GM12878 (cell line): ENCODE data around the gene LRP1B. TPM values are rescaled to one million over a fixed set of nuclear protein-coding genes. Genes with fewer than 3 reads are reported as not detected.

Experiments
- ATAC-seq: fragments of 200-7000 bp; cut with Tn5 transposase; 3 replicates; pipeline ENCODE4 v1.9.1; 2020; ENCODE audit warnings: mild to moderate bottlenecking, moderate library complexity
- BruUV-seq: library from RNA; stranded (reverse); fragments of 400-500 nt; replicated peaks from 2 replicates; lab custom pipeline; 2021; lab: Mats Ljungman, UMichigan
- CTCF ChIA-PET: fragments of 300-600 bp; sonication (Branson Sonifier 250); formaldehyde crosslinking; extraction: SDS; loops from one replicate; lab custom pipeline; 2021; ENCODE audit warnings: inconsistent platforms; lab: Yijun Ruan, JAX
- POLR2A ChIA-PET: fragments of 350-600 bp; formaldehyde crosslinking; extraction: SDS; loops from one replicate; lab custom pipeline; 2021; ENCODE audit warnings: inconsistent platforms; lab: Charles Lee
- RAD21 ChIA-PET: fragments of 300-600 bp; sonication (Branson Sonifier 250); formaldehyde crosslinking; loops from one replicate; lab custom pipeline; 2023; ENCODE audit warnings: antibody characterized with exemption; ENCODE audit not compliant: unreplicated experiment; lab: Charles Lee
- SMC1A ChIA-PET: fragments of 300-600 bp; sonication (Branson Sonifier 250); formaldehyde crosslinking; loops from one replicate; lab custom pipeline; 2023; ENCODE audit not compliant: unreplicated experiment, uncharacterized antibody; lab: Charles Lee
- DNase-seq: peaks from one replicate; pipeline ENCODE4 v3.0.0-alpha.2; 2011; ENCODE audit warnings: low read depth, low spot score
- FAIRE-seq: peaks from 3 replicates; lab custom pipeline; 2011; peaks lifted over from hg19 to GRCh38; lab: Jason Lieb, UNC
- H2AFZ ChIP-seq: 2 replicates; pipeline ENCODE4 v1.6.0; 2011; ENCODE audit warnings: low read depth, low read length, control low read depth; ENCODE audit not compliant: control insufficient read depth
- H3K27ac ChIP-seq: 2 replicates; pipeline ENCODE4 v1.5.1; 2011; ENCODE audit warnings: control low read depth; ENCODE audit not compliant: control insufficient read depth, insufficient read depth
- H3K27me3 ChIP-seq, 2 experiments: replicated peaks in 1 of 2; 2 replicates each; pipeline versions ENCODE4 v1.6.0 to v1.6.1; 2011; ENCODE audit warnings: low read length in 1 of 2; ENCODE audit not compliant: control insufficient read depth in 2 of 2, insufficient read depth in 2 of 2
- H3K36me3 ChIP-seq, 2 experiments: 2 replicates each; pipeline ENCODE4 v1.5.1; 2011; ENCODE audit warnings: low read length in 1 of 2; ENCODE audit not compliant: control insufficient read depth in 2 of 2, insufficient read depth in 2 of 2
- H3K4me1 ChIP-seq: 2 replicates; pipeline ENCODE4 v1.6.1; 2011; ENCODE audit warnings: mild to moderate bottlenecking, low read length, moderate library complexity, mixed read lengths; ENCODE audit not compliant: control insufficient read depth, insufficient read depth
- H3K4me2 ChIP-seq: 2 replicates; pipeline ENCODE4 v1.6.0; 2011; ENCODE audit warnings: control low read depth; ENCODE audit not compliant: control insufficient read depth, insufficient read depth
- H3K4me3 ChIP-seq: fragments of 200-600 bp; sonication (generic); 2 replicates; pipeline ENCODE4 v1.5.1; 2016
- H3K79me2 ChIP-seq: 2 replicates; pipeline ENCODE4 v1.6.0; 2011; ENCODE audit warnings: low read length; ENCODE audit not compliant: control insufficient read depth, insufficient read depth
- H3K9ac ChIP-seq: 2 replicates; pipeline ENCODE4 v1.8.0; 2011; ENCODE audit warnings: low read length, control low read depth, mixed read lengths; ENCODE audit not compliant: control insufficient read depth, insufficient read depth
- H3K9me3 ChIP-seq: replicated peaks from 3 replicates; pipeline ENCODE4 v1.5.1; 2011; ENCODE audit warnings: mild to moderate bottlenecking, low read length; ENCODE audit not compliant: control insufficient read depth, insufficient read depth
- H4K20me1 ChIP-seq: 2 replicates; pipeline ENCODE4 v1.6.0; 2011; ENCODE audit not compliant: control insufficient read depth, insufficient read depth
- EGR1 ChIP-seq, 2 experiments: IDR thresholded peaks; 1 replicate in 1 of 2; 2 replicates in 1 of 2; pipeline ENCODE4 v1.6.1; 2011 to 2012; ENCODE audit warnings: low read depth in 2 of 2, low read length in 2 of 2, borderline replicate concordance in 1 of 2, mild to moderate bottlenecking in 1 of 2, moderate library complexity in 1 of 2
- ETV6 ChIP-seq, 2 experiments: fragments of 450-650 bp in 1 of 2; IDR thresholded peaks in 1 of 2; conservative IDR thresholded peaks in 1 of 2; 2 replicates each; pipeline ENCODE4 v1.6.1; 2014; ENCODE audit warnings: antibody characterized with exemption in 1 of 2, borderline replicate concordance in 1 of 2, low read depth in 1 of 2, mild to moderate bottlenecking in 1 of 2, moderate library complexity in 1 of 2
- IRF5 ChIP-seq: fragments of 450-650 bp; IDR thresholded peaks from 2 replicates; pipeline ENCODE4 v1.6.1; 2017; ENCODE audit warnings: borderline replicate concordance
- POLR2A ChIP-seq: IDR thresholded peaks from 2 replicates; pipeline ENCODE4 v1.6.1; 2011; ENCODE audit warnings: low read depth, mild to moderate bottlenecking, low read length
- RELA ChIP-seq: fragments of 450-650 bp; IDR thresholded peaks from 2 replicates; pipeline ENCODE4 v1.8.0; 2014; ENCODE audit warnings: borderline replicate concordance; ENCODE audit not compliant: partially characterized antibody
- SP1 ChIP-seq: IDR thresholded peaks from one replicate; pipeline ENCODE4 v1.6.1; 2011; ENCODE audit warnings: low read depth, low read length
- ZNF207 ChIP-seq: fragments of 450-650 bp; IDR thresholded peaks from 2 replicates; pipeline ENCODE4 v1.6.1; 2014; ENCODE audit warnings: antibody characterized with exemption, mild to moderate bottlenecking, borderline replicate concordance
- WGBS: methylation state at CpG from one replicate; pipeline ENCODE4 v1.1.6; 2016; ENCODE audit warnings: low lambda C conversion rate; ENCODE audit not compliant: insufficient replicate concordance, insufficient coverage; ENCODE audit errors: missing lambda C conversion rate; 5-methylcytosine and 5-hydroxymethylcytosine counted together
- in situ Hi-C: fragments of 300-500 bp; cut with MboI; formaldehyde crosslinking; loops from 9 replicates; pipeline ENCODE4 v1.14.3; 2018; ENCODE audit warnings: mixed read lengths
- intact Hi-C: fragments of 100-400 bp; cut with micrococcal nuclease; formaldehyde crosslinking; loops from one replicate; pipeline ENCODE4 v1.14.2; 2022; ENCODE audit not compliant: unreplicated experiment
- polyA plus RNA-seq, 11 experiments: library from polyadenylated mRNA; depleted of rRNA in 4 of 11; unstranded in 6 of 11; stranded (reverse) in 5 of 11; fragments of >200 nt; fragmentation: Nextera tagmentation in 4 of 11; fragmentation: Illumina TruSeq in 1 of 11; extraction: Ambion mirVana in 4 of 11; extraction: Trizol in 1 of 11; gene quantifications; 1 replicate in 1 of 11; 2 replicates in 10 of 11; pipeline versions ENCODE4 v1.2.1 to v1.2.3, GENCODE V29; 2011 to 2016; ENCODE audit warnings: inconsistent platforms in 2 of 11, missing spikeins in 2 of 11, low read depth in 1 of 11
- total RNA-seq, 4 experiments: library from RNA; depleted of rRNA in 3 of 4; stranded (reverse); fragments of >200 nt in 3 of 4; fragmentation: Illumina TruSeq in 1 of 4; extraction: Trizol in 1 of 4; gene quantifications; 2 replicates each; pipeline versions ENCODE4 v1.2.1 to v1.2.3, GENCODE V29; 2013 to 2021

LRP1B gene
- total and polyA plus RNA-seq, 10 of the 15 experiments (the other 5 are each of a cell fraction or from before 2014, with no cell fraction given), result under 0.01 to 0.06 (median 0.03) TPM; not detected in 5

- no peak overlapping the region for H3K4me2 ChIP-seq
- H2AFZ ChIP-seq, result no peak overlapping the region
- no peak for DNase-seq
- no peaks in the 10 kb centered on the region for H3K27me3 ChIP-seq
- TF ChIP-seq EGR1 (IDR thresholded peaks at IDR 0.05; ENCODE audit: borderline replicate concordance in 1 of 2, low read depth in 2 of 2, low read length in 2 of 2) (0 out of 3 replicates have a peak, but pooled peaks of 1 of the 2 experiments have one; percentile 17), SP1 (no peak)
- TF ChIP-seq, all 136 proteins: peak for 1
- POLR2A ChIA-PET, result interaction anchor here (1.2 kb wide), 1 partner anchor 257 kb away, joined by 3 read pairs; no protein-coding TSS in a partner anchor
- FAIRE-seq (no peak), ATAC-seq (no peak)
- 62% methylated on average over 2 of the region's 2 CpGs for WGBS
- Histone ChIP-seq H3K36me3 (no peaks in the 10 kb centered on the region), H3K79me2 (no peaks in the 10 kb centered on the region), H3K4me1 (peaks cover 3% of the 10 kb centered on the region), H4K20me1 (no peaks in the 10 kb centered on the region), H3K4me3 (no peak overlapping the region), H3K9ac (no peak overlapping the region), H3K27ac (no peak overlapping the region), H3K9me3 (no peaks in the 10 kb centered on the region)
- intact Hi-C loops (no loop called here), in situ Hi-C loops (no loop called here)
- CTCF ChIA-PET, result interaction anchor here (3.5 kb wide), 1 partner anchor 10 kb away, joined by 8 read pairs; no protein-coding TSS in a partner anchor
- no TSS peak for BruUV-seq
- RAD21 ChIA-PET, result no interaction called here
- SMC1A ChIA-PET, result interaction anchor here (0.6 to 1.1 kb wide), 3 partner anchors 11 to 969 kb away, joined by 3 to 4 read pairs (median 3); no protein-coding TSS in a partner anchor
Measured at GRCh38 chr2:141517852-141518421, 612.9 kb downstream of the LRP1B start.

GRCh38 chr2:141517180-141517851 is 613.5 kb downstream of the LRP1B start:
- no peaks in the 10 kb centered on the region for H4K20me1 ChIP-seq
- intact Hi-C loops, result no loop called here
- no peak for ATAC-seq
- no peak for FAIRE-seq
- no peaks in the 10 kb centered on the region for H3K27me3 ChIP-seq
- WGBS, result 40% methylated on average over 5 of the region's 5 CpGs
- no peak overlapping the region for H2AFZ ChIP-seq
- no peak overlapping the region for H3K4me3 ChIP-seq
- in situ Hi-C loops, result no loop called here
- no peak overlapping the region for H3K27ac ChIP-seq
- no peaks in the 10 kb centered on the region; the same call in 1 of the 2 replicates for H3K4me1 ChIP-seq
- H3K4me2 ChIP-seq, result no peak overlapping the region
- RAD21 ChIA-PET, result no interaction called here
- TF ChIP-seq ZNF207, result no peak
- no peak for TF ChIP-seq POLR2A
- no peak for TF ChIP-seq RELA
- no peak for TF ChIP-seq ETV6 (conservative IDR thresholded peaks at IDR 0.05 in 1 of 2, IDR thresholded peaks at IDR 0.05 in 1 of 2; ENCODE audit: borderline replicate concordance in 1 of 2, low read depth in 1 of 2)
- TF ChIP-seq IRF5, result no peak
- TF ChIP-seq, all 136 proteins: peak for 0
- no TSS peak for BruUV-seq
- SMC1A ChIA-PET, result interaction anchor here (0.6 to 1.1 kb wide), 4 partner anchors 12 to 1411 kb away, joined by 3 to 4 read pairs (median 4); no protein-coding TSS in a partner anchor
- Histone ChIP-seq H3K9me3 (no peaks in the 10 kb centered on the region), H3K9ac (no peak overlapping the region), H3K79me2 (no peaks in the 10 kb centered on the region), H3K36me3 (no peaks in the 10 kb centered on the region)
- no peak for DNase-seq
- POLR2A ChIA-PET, result interaction anchor here (1.2 kb wide), 1 partner anchor 257 kb away, joined by 3 read pairs; no protein-coding TSS in a partner anchor
- CTCF ChIA-PET, result interaction anchor here (3.5 kb wide), 1 partner anchor 11 kb away, joined by 8 read pairs; no protein-coding TSS in a partner anchor
